HEK293T (cell line): ENCODE data around the gene ORAI2.
"Not testable (repeated sequence)": the region's sequence is repeated elsewhere in the genome, so short reads cannot be mapped to it uniquely, and the experiment has no call there.

Source experiments
- CTCF ChIA-PET: fragments of 350-600 bp; formaldehyde crosslinking; extraction: SDS; loops from one replicate; lab custom pipeline; 2021; ENCODE audit warnings: antibody characterized with exemption, inconsistent platforms; lab: Yijun Ruan, JAX
- POLR2A ChIA-PET: fragments of 350-600 bp; formaldehyde crosslinking; extraction: SDS; loops from one replicate; lab custom pipeline; 2020; ENCODE audit warnings: antibody characterized with exemption, inconsistent platforms; lab: Yijun Ruan, JAX
- DNase-seq: peaks from one replicate; pipeline ENCODE4 v3.0.0; 2012; ENCODE audit warnings: mixed read lengths; ENCODE audit errors: extremely low spot score
- ELF4 ChIP-seq: fragments of 450-650 bp; IDR thresholded peaks from 2 replicates; pipeline ENCODE4 v1.6.1; 2017; ENCODE audit warnings: antibody characterized with exemption
- HDGF ChIP-seq: fragments of 450-650 bp; IDR thresholded peaks from 2 replicates; pipeline ENCODE4 v1.6.1; 2017; ENCODE audit warnings: antibody characterized with exemption, borderline replicate concordance
- L3MBTL2 ChIP-seq: fragments of 450-650 bp; conservative IDR thresholded peaks from 2 replicates; pipeline ENCODE4 v1.6.1; 2016; ENCODE audit warnings: mild to moderate bottlenecking
- LEF1 ChIP-seq: fragments of 450-650 bp; IDR thresholded peaks from 2 replicates; pipeline ENCODE4 v1.6.1; 2017; ENCODE audit warnings: mild to moderate bottlenecking, borderline replicate concordance
- NFRKB ChIP-seq: fragments of 450-650 bp; IDR thresholded peaks from 2 replicates; pipeline ENCODE4 v1.6.1; 2016; ENCODE audit warnings: mild to moderate bottlenecking, moderate library complexity
- SP1 ChIP-seq: fragments of 450-650 bp; IDR thresholded peaks from 2 replicates; pipeline ENCODE4 v1.6.1; 2017
- ZNF384 ChIP-seq: fragments of 450-650 bp; IDR thresholded peaks from 2 replicates; pipeline ENCODE4 v1.6.1; 2016
- TF ChIP-seq, protein P1 (sequence below): fragments of 450-650 bp; IDR thresholded peaks from 2 replicates; pipeline ENCODE4 v1.6.1; 2016

Gene ORAI2

DNA sequence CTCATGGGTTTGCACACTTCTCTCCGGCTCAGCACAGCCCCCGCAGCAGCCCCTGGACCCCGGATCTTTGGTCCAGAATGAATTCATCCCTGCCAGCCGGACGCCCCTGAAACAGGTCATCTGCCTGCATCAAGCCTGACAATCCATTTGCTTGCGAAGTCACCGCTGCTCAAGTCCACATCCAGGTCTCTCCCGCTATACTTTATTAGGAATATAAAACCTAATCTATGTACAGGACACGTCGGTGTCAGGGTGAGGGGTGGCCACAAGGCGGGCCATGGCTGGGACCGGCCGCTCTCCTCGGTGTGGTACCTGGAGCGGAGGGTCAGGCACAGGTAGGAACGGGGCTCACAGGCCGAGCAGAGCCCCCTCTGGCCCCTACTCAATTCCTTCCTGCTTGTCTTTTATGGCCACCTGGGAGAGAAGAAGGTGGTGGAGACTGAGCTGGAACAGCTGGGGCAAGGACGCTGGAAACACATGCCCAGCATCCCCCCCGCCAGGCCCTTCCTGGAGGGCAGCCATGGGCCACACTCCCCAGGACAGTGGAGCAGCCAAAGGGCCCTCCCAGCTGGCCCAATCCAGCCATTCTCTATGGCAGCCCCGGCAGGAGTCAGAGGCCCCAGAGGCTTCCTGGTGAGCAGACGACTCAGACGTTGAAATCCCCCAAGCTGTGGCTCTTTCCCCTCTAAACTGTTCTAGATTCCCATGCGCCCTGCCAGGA, 40.1 kb downstream of the ORAI2 start:
- ChIA-PET POLR2A (no interaction called here), CTCF (interaction anchor here (0.6 kb wide), 1 partner anchor 613 kb away, joined by 4 read pairs; no protein-coding TSS in a partner anchor)
- TF ChIP-seq SP1 (no peak), NFRKB (no peak), HDGF (no peak), LEF1 (no peak), ELF4 (no peak), ZNF384 (no peak), L3MBTL2 (no peak)
- TF ChIP-seq, protein P1, sequence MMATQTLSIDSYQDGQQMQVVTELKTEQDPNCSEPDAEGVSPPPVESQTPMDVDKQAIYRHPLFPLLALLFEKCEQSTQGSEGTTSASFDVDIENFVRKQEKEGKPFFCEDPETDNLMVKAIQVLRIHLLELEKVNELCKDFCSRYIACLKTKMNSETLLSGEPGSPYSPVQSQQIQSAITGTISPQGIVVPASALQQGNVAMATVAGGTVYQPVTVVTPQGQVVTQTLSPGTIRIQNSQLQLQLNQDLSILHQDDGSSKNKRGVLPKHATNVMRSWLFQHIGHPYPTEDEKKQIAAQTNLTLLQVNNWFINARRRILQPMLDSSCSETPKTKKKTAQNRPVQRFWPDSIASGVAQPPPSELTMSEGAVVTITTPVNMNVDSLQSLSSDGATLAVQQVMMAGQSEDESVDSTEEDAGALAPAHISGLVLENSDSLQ, result no peak
- no peak for DNase-seq

DNA sequence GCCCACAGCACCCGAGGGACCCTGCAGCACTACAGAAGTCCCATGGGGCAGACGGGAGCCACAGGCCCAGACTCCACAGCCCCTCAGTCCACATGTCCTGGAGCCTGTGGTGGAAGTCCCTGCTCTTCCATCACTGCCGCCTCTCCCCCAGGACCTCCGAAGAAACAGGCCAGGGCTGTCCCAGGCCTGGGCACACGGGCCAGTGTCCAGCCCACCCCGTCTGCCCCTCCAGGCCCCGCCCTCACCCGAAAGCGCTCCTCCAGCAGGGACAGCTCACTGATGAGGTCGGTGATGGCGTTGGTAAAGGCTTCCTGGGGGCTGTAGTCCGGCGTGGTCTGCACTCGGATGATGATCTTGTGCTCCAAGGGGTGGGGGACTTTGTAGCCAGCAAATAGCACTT, 40.7 kb downstream of the ORAI2 start:
- DNase-seq, POLR2A ChIA-PET, CTCF ChIA-PET: not testable (repeated sequence)

DNA sequence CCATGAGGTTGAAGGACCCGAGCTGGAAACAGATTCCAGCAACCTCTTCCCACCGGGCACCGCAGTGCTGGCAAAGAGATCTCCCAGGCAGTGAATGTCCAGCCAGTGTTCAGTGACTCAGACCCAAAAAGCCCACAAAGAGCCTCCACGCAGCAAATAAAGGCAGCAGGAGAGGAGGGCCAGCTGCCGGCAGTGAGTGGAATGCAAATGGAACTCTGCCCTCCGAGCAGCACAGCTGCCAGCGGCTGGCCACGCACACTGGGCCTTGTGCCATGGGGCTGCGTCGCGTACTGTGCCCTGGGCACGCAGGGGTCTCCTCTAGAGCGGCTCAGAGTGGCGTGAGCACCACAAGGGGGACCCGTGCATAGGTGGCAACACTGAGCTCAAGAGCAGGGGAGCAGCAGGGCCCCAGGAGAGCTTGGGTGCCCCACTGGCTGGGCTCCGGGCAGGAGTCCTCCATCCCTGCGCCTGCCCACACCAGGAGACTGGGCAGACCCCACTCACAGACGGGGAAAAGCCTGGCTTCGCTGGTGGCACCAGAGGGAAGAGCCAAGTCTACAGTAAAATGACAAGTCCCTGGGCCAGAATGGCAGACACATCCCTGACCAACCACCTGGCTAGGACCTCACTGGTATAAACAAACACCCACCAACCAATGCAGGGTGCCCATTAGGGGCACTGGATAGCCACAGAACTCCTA, 41.5 kb downstream of the ORAI2 start:
- POLR2A ChIA-PET, CTCF ChIA-PET, DNase-seq: not testable (repeated sequence)

DNA sequence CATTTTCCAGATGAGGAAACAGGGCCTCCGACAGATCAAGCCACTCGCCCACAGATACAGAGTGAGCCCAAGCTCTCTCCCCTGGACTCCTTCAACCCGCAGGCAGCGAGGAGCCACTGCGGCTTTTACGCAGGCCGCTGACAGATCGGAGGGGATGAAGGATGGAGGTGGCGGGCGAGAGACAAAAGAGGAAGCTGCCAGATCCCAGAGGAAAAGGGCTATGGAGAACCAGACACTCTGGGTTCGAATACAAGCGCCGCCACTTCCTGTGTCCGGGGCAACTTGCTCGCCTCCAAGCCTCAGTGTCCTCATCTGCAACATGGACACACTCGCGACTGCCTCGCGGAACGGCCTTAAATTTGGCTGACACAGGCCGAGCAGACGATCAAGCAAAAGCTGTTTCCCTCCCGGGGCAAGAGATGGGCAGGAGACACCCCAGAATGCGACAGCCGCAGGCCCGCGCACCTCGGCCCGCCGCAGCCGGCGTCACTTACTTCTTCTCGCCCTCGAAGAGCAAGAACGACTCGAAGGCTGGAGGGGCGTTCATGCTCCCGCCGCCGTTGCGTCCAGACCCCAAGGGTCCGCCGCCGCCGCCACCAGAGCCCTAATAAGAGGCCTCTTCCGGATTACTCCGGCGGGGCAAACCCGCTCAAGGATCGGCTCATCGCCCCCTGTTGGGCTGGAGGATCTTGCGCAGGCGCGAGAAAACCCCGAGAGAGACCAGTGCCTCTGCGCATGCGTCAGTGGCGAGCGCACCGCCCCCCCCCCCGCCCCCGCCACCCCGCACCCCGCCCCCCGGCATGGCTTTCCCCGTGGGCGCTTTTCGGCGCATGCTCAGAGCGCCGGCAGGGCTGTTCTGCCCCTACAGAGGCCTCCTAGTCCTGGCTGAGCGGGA, 45.2 kb downstream of the ORAI2 start, which contains the start of gene POLR2J:
TSS of gene POLR2J (minus strand) at position 609 of the 895 bp plus-strand sequence. CDS start at position 547, 62 bp downstream.
- CTCF ChIA-PET, DNase-seq, POLR2A ChIA-PET: not testable (repeated sequence)

DNA sequence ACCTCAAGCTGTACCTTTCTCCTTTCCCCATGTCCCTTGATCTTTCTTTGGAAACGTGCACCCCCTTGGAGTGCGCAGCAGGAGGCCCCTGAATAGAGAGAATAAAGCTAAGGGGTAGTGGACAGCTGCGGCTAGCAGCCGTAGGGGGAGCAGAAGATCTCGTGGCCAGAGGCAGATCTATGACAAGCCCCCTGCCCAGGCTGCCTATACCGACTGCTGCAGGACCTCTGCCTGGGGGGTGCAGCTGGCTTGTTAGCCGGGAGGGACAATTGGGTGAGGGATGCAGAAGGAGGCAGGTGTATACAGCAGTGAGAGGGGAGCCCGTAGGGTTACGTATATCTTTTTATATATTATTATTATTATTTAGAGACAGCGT, 45.8 kb downstream of the ORAI2 start:
- DNase-seq, POLR2A ChIA-PET, CTCF ChIA-PET: not testable (repeated sequence)

DNA sequence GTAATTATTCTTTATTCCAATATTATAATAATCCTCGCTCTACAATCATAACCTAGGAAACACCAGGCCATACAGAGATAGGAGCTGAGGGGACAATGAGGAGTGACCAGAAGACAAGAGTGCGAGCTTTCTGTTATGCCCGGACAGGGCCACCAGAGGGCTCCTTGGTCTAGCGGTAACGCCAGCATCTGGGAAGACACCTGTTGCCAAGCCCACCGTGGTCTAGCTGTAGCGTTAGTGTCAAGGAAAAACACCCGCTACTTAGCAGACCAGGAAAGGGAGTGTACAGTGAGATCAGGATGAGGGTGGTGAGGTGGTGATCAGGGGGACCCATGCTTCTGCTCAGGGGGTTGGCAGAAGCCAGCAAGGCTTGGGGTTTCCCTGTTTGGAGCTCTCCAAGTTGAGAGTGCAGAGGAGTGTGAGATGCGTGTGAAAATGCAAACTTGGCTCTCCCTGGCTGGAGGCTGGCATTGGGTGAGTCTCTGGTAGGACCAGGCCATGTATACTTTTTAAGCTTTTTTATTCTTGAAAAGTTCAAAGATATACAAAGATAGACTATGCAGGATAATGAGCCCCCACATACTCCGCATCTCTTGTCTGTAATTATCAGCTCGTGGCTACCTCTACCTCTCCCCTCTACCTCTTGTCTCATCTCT, 46.7 kb downstream of the ORAI2 start:
- DNase-seq, POLR2A ChIA-PET, CTCF ChIA-PET: not testable (repeated sequence)

DNA sequence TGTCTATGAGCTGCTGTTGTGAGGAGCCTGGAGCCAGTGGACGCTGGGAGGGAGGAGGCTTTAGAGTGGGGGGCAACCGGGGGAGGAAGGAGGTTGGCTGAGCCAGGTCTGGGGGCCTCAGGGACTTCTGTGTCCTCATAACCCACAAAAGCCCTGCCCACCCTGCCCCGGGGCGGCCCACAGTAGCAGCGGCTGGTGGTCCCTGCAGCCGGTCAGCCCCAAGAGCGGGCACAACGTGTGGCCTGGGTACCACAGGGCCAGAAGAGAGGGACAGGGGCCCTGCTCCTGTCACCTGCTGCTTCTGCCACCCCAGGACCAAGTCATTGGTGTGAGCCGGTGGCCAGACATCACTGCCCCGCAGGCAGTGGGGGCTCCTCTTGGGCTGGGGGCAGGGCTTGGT, 48.6 kb downstream of the ORAI2 start:
- CTCF ChIA-PET, DNase-seq, POLR2A ChIA-PET: not testable (repeated sequence)

DNA sequence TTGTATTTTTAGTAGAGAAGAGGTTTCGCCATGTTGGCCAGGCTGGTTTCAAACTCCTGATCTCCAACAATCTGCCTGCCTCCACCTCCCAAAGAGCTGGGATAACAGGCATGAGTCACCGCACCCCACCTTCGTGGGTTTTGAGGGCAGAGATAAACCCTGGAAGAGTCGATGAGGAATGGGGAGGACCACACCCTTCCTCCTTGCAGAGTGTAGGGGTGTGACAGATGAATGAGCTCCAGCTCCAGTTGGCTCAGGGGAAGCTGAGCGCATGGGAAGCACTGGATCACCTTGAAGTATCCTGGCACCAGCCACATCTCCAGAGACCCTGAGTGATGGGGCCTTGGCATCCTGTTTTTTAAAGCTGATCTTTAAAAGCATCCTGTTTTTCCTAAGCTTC, 50.9 kb downstream of the ORAI2 start:
- POLR2A ChIA-PET, CTCF ChIA-PET, DNase-seq: not testable (repeated sequence)

DNA sequence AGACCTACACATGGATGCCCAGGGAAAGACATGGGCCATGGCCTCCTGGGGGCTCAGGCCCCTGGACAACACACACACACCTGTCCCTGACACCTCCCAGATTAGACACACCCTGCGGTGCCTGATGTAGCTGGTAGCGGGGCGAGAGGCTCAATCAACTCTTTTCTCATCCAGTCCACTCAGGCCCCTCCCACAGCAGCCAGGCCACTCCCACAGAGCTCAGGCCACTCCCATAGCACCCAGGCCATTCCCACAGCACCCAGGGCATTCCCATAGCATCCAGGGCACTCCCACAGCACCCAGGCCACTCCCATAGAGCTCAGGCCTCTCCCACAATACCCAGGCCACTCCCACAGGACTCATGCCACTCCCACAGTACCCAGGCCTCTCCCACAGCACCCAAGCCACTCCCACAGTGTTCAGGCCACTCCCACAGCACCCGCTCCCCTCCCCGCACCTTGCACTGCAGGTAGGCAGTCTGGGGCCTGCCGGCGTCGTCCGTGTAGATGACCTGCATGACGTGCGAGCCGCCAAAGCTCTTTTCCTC, 57.2 kb downstream of the ORAI2 start:
- POLR2A ChIA-PET, DNase-seq, CTCF ChIA-PET: not testable (repeated sequence)

DNA sequence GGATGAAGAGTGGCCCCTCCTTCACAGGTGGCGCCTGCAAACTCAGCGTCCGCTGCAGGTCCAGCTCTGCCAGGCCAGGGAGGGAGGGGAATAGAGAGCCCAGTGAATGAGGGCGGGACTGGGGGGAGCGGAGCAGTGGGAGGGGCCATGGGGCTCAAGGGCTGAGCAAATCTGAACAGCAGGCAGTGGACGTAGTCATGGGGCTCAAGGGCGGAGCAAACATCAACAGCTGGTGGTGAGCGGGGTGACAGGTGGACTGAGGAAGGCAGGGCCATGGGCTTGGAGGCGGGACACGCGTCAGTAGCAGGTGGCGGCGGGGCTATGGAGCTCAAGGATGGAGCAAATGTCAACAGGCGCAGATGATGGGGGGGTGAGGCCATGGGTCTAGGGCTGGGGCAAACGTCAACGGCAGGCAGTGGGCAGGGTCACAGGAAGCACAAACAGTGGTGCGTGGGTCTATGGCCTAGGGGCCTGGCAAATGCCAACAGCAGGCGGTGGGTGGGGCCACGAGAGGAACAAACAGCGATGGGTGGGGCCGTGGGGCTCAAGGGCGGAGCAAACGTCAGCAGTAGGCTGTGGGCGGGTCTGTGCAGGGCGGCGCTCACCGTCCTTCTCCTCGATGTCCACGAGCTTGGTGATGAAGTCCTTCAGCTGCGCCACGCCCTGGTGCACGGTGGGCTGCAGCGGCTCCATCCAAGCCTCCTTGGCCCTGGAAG, 60.0 kb downstream of the ORAI2 start:
- CTCF ChIA-PET, DNase-seq, POLR2A ChIA-PET: not testable (repeated sequence)

DNA sequence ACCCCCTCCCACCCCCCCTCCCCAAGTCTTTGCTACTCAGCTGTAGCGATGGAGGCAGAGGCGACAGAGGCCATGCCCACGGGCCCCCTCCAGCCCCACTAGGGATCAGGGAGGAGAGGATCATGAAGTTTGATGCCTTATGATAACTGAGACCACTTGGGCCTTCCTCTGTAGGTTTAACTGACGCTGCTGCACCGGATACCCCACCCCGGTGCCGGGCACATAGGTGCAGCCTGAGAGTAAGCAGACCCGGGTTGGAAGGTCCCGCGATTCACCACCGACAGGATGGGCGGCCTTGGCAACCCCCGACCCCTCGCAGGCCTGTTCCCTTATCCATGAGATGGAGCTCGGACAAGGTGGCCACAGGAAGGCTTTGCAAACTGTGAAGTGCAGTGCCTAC, 60.7 kb downstream of the ORAI2 start:
- DNase-seq, CTCF ChIA-PET: not testable (repeated sequence)

DNA sequence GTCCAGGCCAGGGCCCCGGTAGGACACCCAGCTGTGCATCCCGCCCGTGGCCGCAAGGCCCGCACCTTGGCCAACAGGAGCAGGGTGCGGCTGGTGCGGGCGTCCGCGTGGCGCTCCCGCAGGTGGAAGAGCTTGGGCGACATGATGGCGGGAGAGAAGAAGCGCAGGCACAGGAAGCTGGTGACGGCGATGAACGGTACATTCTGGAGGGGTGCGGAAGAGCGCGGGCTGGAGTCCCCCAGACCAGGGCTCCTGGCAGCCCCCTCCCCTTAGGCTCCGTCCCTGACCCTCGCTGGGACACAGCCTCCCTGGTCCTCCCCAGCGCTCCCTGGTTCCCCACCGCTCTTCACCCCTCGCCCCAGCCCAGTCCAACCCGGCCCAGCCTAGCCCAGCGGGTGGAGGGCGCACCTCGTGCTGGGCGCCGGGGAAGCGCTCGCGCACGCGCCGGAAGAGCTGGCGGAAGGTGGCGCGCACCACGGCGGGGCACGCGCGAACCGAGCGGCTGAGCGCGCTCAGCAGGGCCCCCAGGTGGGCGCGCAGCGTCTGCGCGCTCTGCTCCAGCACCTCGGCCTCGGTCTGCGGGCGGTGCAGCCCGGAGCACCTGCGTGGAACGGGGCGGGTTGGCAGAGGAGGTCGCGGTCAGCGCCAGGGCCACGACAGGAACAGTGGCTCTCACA, 61.2 kb downstream of the ORAI2 start:
- DNase-seq, POLR2A ChIA-PET, CTCF ChIA-PET: not testable (repeated sequence)

More for the DNA sequence above, 60.7 kb downstream of the ORAI2 start:
- POLR2A ChIA-PET, result not testable (repeated sequence)

DNA sequence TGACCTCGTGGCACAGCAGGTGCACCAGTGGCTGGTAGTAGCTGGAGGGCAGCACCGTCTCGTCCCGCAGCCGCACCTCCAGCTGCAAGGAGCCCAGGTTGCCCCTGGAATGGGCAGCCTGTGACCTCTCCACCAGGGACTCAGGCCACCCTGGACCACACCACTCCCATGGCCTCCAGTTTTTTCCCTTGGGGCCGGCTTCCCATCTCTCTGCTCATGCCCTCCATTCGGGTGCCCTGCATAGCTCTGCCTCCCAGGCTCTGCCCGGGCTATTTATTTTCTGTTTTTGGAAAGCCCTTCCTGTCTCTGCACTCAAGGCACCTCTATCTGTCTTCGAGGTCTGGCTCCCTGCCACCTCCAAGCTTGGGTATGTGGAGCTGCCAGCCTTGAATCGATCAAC, 63.5 kb downstream of the ORAI2 start:
- POLR2A ChIA-PET, CTCF ChIA-PET, DNase-seq: not testable (repeated sequence)

DNA sequence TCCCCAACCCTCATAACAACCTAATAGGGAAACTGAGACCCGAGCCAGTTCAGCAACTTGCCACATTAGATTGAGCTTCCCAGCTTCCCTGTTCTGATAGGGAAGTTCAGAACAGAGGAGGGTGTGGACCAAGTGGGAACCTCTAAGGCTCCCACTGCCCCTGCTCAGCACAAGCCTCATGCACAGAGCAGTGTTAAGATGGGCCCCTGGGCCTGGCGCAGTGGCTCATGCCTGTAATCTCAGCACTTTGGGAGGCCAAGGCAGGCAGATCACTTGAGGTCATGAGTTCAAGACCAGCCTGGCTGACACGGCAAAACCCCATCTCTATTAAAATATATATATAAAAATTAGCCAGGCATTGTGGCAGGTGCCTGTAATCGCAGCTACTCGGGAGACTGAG, 63.9 kb downstream of the ORAI2 start:
- DNase-seq, CTCF ChIA-PET, POLR2A ChIA-PET: not testable (repeated sequence)
